ENCODE results near the gene AVEN.

AVEN gene

DNA sequence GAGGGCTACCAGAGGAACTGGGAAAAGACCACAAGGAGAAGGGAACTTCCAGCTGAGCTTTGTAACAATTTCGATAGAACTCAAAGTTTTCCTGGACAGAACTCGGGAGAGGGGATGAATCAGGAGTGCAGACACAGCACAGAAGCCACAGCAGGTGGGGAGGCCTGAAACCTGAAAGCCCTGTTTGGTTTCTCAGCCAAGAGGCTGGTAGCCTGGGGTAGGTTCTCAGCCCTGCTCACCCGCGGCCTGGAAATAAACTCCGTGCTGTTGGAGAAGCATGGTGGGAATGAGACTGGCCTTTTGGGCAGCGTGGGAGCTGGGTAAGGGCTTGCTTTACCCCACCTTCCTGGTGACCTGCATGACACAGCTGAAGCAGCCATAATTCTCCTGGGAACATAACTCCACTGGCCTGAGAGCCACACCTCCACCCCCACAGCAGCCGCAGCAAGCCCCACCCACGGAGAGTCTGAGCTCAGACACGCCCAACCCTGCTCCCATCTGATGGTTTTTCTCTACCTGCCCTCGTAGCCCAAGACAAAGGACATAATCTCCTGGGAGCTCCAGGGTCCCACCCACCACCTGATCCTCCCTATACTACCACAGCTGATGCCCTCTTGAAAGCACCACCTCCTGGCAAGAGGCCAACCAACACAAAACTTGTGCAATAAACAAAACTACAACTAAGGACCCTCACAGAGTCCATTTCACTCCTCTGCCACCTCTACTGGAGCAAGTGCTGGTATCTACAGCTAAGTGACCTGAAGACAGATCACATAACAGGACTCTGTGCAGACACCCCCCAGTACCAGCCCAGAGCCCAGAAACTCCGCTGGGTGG, 123.2 kb downstream of the AVEN start:
- H3K36me3 Mint-ChIP-seq (ENCODE audit: insufficient read depth), result no peaks in the 10 kb centered on the region
- H3K4me3 Mint-ChIP-seq, result no peak overlapping the region
- no peaks in the 10 kb centered on the region for H3K27me3 Mint-ChIP-seq
- no peak for ATAC-seq (replicated peaks; ENCODE audit: extremely low read depth, poor library complexity, severe bottlenecking)
- DNase-seq (ENCODE audit: low spot score in 2 of 2), result no peak
- no peak overlapping the region for H3K27ac Mint-ChIP-seq (ENCODE audit: low read depth)
- no peaks in the 10 kb centered on the region for H3K9me3 Mint-ChIP-seq
- H3K4me1 Mint-ChIP-seq, result peaks cover 12% of the 10 kb centered on the region

DNA sequence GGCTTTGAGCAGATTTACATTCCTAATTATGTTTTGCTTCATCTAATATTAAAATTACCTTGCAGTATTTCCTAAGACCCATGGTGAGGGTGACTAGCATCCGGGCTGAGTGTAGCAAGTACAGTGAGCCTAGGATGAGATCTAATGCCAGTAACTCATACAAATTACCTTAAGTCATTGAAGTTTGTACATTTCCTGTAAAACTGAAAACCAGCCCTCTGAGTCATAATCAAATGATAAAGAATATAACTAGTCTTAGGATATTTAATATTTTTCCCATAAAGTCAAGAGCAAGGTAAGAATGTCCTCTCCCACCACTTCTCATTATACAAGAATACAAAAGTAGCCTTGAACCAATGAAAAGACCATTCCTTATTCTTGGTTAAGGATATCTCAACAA, 125.5 kb downstream of the AVEN start:
- Mint-ChIP-seq H3K36me3 (ENCODE audit: insufficient read depth) (no peaks in the 10 kb centered on the region), H3K4me3 (no peak overlapping the region)

DNA sequence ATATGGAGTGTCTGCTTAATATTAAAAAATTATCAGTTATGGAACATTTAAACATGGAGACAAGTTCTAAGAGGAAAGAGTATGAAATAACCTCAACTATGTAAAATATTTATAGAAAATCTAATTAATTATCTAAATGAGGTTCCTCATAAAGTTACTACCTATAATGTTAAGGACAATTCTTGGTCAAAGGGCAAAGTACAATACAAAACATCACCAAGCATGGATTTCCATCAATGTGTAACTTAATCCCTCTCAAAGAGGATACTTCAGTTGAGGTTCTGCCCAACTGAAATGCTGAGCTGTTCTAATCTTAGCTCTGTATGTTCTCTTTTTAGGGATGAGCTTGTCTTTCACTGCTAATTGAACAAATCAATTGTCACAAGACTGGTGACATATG, 126.7 kb downstream of the AVEN start:
- peaks cover 15% of the 10 kb centered on the region for H3K4me1 Mint-ChIP-seq
- no peak overlapping the region for H3K27ac Mint-ChIP-seq (ENCODE audit: low read depth)
- ATAC-seq (replicated peaks; ENCODE audit: extremely low read depth, poor library complexity, severe bottlenecking) (no peak), DNase-seq (ENCODE audit: low spot score in 2 of 2) (no peak)
- H3K9me3 Mint-ChIP-seq, result no peaks in the 10 kb centered on the region
- no peaks in the 10 kb centered on the region for H3K36me3 Mint-ChIP-seq (ENCODE audit: insufficient read depth)
- no peak overlapping the region for H3K4me3 Mint-ChIP-seq
- no peaks in the 10 kb centered on the region for H3K27me3 Mint-ChIP-seq

More for the DNA sequence above, 125.5 kb downstream of the AVEN start:
- Mint-ChIP-seq H3K9me3 (no peaks in the 10 kb centered on the region), H3K27me3 (no peaks in the 10 kb centered on the region), H3K27ac (ENCODE audit: low read depth) (no peak overlapping the region), H3K4me1 (peaks cover 15% of the 10 kb centered on the region)
- DNase-seq (ENCODE audit: low spot score in 2 of 2) (no peak), ATAC-seq (replicated peaks; ENCODE audit: extremely low read depth, poor library complexity, severe bottlenecking) (no peak)

DNA sequence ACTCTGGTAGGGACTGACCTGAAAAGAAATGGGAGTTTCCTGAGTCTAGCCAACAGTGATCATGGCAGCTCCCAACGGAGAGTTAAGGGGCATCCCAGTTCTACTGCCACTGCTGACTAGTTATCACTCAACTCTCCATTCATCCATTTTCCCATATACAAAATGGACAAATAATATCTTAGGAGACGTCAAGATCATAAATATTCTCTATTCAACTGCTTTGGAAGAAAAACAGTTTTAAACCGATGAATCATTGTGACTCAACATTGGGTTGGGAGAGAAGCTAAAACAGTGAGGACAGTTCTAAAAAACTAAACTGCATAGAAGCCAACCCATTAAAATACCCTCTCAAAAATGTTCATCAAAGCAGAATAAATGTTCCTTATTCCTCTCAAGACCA, 128.3 kb downstream of the AVEN start:
- H3K9me3 Mint-ChIP-seq, result no peaks in the 10 kb centered on the region
- no peak overlapping the region for H3K27ac Mint-ChIP-seq (ENCODE audit: low read depth)
- H3K4me3 Mint-ChIP-seq, result no peak overlapping the region
- no peaks in the 10 kb centered on the region for H3K27me3 Mint-ChIP-seq
- peaks cover 9% of the 10 kb centered on the region for H3K4me1 Mint-ChIP-seq
- no peaks in the 10 kb centered on the region for H3K36me3 Mint-ChIP-seq (ENCODE audit: insufficient read depth)
- DNase-seq (ENCODE audit: low spot score in 2 of 2) (no peak), ATAC-seq (replicated peaks; ENCODE audit: extremely low read depth, poor library complexity, severe bottlenecking) (no peak)

DNA sequence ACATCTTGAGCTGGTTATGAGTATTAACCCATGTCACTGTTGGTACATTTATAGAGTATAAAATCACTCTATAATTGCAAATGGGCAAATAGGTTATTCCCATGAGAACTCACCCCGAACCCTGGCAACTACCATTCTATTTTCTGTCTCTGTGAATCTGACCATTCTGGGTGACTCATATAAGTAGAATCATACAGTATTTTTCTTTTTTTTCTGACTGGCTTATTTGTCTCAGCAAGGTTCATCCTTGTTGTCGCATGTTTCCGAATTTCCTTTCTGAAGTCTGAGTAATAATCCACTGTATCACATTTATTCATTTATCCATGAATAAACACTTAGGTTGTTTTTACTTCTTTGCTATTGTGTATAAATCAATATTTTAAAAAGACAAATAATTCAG, 130.6 kb downstream of the AVEN start:
- no peak overlapping the region for H3K4me3 Mint-ChIP-seq
- no peak for DNase-seq (ENCODE audit: low spot score in 2 of 2)
- no peaks in the 10 kb centered on the region for H3K36me3 Mint-ChIP-seq (ENCODE audit: insufficient read depth)
- no peak overlapping the region for H3K27ac Mint-ChIP-seq (ENCODE audit: low read depth)
- H3K9me3 Mint-ChIP-seq, result no peaks in the 10 kb centered on the region
- peaks cover 9% of the 10 kb centered on the region for H3K4me1 Mint-ChIP-seq
- no peak for ATAC-seq (replicated peaks; ENCODE audit: extremely low read depth, poor library complexity, severe bottlenecking)
- no peaks in the 10 kb centered on the region for H3K27me3 Mint-ChIP-seq

- DNase-seq (ENCODE audit: low spot score in 2 of 2) (no peak), ATAC-seq (replicated peaks; ENCODE audit: extremely low read depth, poor library complexity, severe bottlenecking) (no peak)
- H3K27me3 Mint-ChIP-seq, result no peaks in the 10 kb centered on the region
- H3K4me1 Mint-ChIP-seq, result peaks cover 9% of the 10 kb centered on the region
- H3K9me3 Mint-ChIP-seq, result no peaks in the 10 kb centered on the region
- no peak overlapping the region for H3K4me3 Mint-ChIP-seq
- H3K27ac Mint-ChIP-seq (ENCODE audit: low read depth), result no peak overlapping the region
- no peaks in the 10 kb centered on the region for H3K36me3 Mint-ChIP-seq (ENCODE audit: insufficient read depth)
Measured at GRCh38 chr15:33907326-33907725, 131.7 kb downstream of the AVEN start.

DNA sequence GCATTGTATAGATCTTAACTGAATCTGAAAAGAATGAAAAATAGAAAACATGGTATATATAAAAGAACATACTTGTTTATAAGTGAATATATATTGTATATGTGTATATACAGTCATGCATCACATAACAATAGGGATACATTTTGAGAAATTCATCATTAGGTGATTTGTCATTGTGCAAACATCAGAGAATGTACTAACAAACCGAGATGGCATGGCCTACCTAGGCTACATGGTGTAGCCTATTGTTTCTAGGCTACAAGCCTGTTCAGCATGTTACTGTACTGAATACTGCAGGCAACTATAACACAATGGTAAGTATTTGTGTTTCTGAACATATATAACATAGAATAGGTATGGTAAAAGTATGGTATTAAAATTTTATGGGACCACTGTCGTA, 135.3 kb downstream of the AVEN start:
- Mint-ChIP-seq H3K4me3 (no peak overlapping the region), H3K9me3 (no peaks in the 10 kb centered on the region), H3K27me3 (no peaks in the 10 kb centered on the region), H3K36me3 (ENCODE audit: insufficient read depth) (no peaks in the 10 kb centered on the region), H3K27ac (ENCODE audit: low read depth) (no peak overlapping the region), H3K4me1 (peaks cover 3% of the 10 kb centered on the region)
- DNase-seq (ENCODE audit: low spot score in 2 of 2) (no peak), ATAC-seq (replicated peaks; ENCODE audit: extremely low read depth, poor library complexity, severe bottlenecking) (no peak)

GRCh38 chr15:33902043-33902442, 137.0 kb downstream of the AVEN start:
- Mint-ChIP-seq H3K27me3 (no peaks in the 10 kb centered on the region), H3K4me1 (peaks cover 7% of the 10 kb centered on the region), H3K36me3 (ENCODE audit: insufficient read depth) (no peaks in the 10 kb centered on the region), H3K27ac (ENCODE audit: low read depth) (no peak overlapping the region), H3K9me3 (no peaks in the 10 kb centered on the region), H3K4me3 (no peak overlapping the region)
- ATAC-seq (replicated peaks; ENCODE audit: extremely low read depth, poor library complexity, severe bottlenecking), result no peak
- no peak for DNase-seq (ENCODE audit: low spot score in 2 of 2)

GRCh38 chr15:33894193-33894592, 144.8 kb downstream of the AVEN start:
- ATAC-seq (replicated peaks; ENCODE audit: extremely low read depth, poor library complexity, severe bottlenecking) (no peak), DNase-seq (ENCODE audit: low spot score in 2 of 2) (no peak)
- no peaks in the 10 kb centered on the region for H3K9me3 Mint-ChIP-seq
- H3K27ac Mint-ChIP-seq (ENCODE audit: low read depth), result no peak overlapping the region
- no peaks in the 10 kb centered on the region for H3K36me3 Mint-ChIP-seq (ENCODE audit: insufficient read depth)
- no peaks in the 10 kb centered on the region for H3K27me3 Mint-ChIP-seq
- peaks cover 7% of the 10 kb centered on the region for H3K4me1 Mint-ChIP-seq
- no peak overlapping the region for H3K4me3 Mint-ChIP-seq

- Mint-ChIP-seq H3K9me3 (no peaks in the 10 kb centered on the region), H3K4me3 (no peak overlapping the region), H3K27ac (ENCODE audit: low read depth) (no peak overlapping the region), H3K36me3 (ENCODE audit: insufficient read depth) (no peaks in the 10 kb centered on the region), H3K4me1 (no peaks in the 10 kb centered on the region), H3K27me3 (no peaks in the 10 kb centered on the region)
- ATAC-seq (replicated peaks; ENCODE audit: extremely low read depth, poor library complexity, severe bottlenecking) (no peak), DNase-seq (ENCODE audit: low spot score in 2 of 2) (no peak)
Measured at GRCh38 chr15:33888176-33888575, 150.8 kb downstream of the AVEN start.

- DNase-seq (ENCODE audit: low spot score in 2 of 2) (no peak), ATAC-seq (replicated peaks; ENCODE audit: extremely low read depth, poor library complexity, severe bottlenecking) (no peak)
- Mint-ChIP-seq H3K36me3 (ENCODE audit: insufficient read depth) (no peaks in the 10 kb centered on the region), H3K27ac (ENCODE audit: low read depth) (no peak overlapping the region), H3K4me1 (no peaks in the 10 kb centered on the region), H3K4me3 (no peak overlapping the region), H3K9me3 (no peaks in the 10 kb centered on the region), H3K27me3 (no peaks in the 10 kb centered on the region)
Measured at GRCh38 chr15:33882921-33883320, 156.1 kb downstream of the AVEN start.

GRCh38 chr15:33874156-33874555, 164.8 kb downstream of the AVEN start:
- H3K36me3 Mint-ChIP-seq (ENCODE audit: insufficient read depth), result no peaks in the 10 kb centered on the region
- no peaks in the 10 kb centered on the region for H3K9me3 Mint-ChIP-seq
- H3K27ac Mint-ChIP-seq (ENCODE audit: low read depth), result no peak overlapping the region
- DNase-seq (ENCODE audit: low spot score in 2 of 2) (no peak), ATAC-seq (replicated peaks; ENCODE audit: extremely low read depth, poor library complexity, severe bottlenecking) (no peak)
- no peaks in the 10 kb centered on the region for H3K4me1 Mint-ChIP-seq
- no peak overlapping the region for H3K4me3 Mint-ChIP-seq
- no peaks in the 10 kb centered on the region for H3K27me3 Mint-ChIP-seq

DNA sequence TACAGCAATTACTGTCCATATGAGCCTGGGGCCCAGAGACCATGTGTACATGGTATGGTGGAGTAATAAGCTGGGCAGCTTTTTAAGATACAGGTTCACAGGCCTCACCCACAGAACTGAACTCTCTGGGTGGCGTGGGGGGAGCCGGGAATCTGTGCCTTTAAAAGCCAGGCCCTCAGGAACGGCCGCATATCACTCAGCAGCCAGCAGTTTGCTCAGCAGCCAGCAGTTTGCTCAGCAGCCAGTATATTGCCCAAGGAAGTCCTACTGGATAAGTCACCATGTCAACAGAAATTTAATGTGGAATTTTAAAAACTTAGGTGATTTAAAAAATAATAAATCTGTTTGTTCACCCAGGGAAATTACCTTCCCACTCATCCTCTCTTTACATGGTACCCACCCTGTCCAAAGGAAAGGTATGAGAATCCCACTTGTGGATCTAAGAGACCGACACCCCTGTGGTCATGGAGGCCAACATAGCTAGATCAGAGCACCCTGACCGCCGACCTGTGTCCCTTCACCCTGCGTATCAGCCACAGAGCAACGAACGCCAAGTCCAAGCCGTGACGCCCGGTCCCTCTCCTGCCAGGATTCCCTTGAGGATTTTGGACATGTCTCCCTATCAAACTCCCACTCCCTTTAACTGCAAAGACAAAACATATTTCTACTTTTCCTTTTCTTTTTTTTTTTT, 166.4 kb downstream of the AVEN start:
- Mint-ChIP-seq H3K4me1 (no peaks in the 10 kb centered on the region), H3K27me3 (no peaks in the 10 kb centered on the region), H3K36me3 (ENCODE audit: insufficient read depth) (no peaks in the 10 kb centered on the region), H3K4me3 (no peak overlapping the region), H3K9me3 (no peaks in the 10 kb centered on the region), H3K27ac (ENCODE audit: low read depth) (no peak overlapping the region)
- ATAC-seq (replicated peaks; ENCODE audit: extremely low read depth, poor library complexity, severe bottlenecking) (no peak), DNase-seq (ENCODE audit: low spot score in 2 of 2) (no peak)

All from central memory CD8-positive, alpha-beta T cell (primary cell).